Activated CD8-positive, alpha-beta memory T cell treated with anti-CD3 and anti-CD28 coated beads for 24 hours (primary cell): ENCODE measurements around the gene ITGB1.

Experiments
- DNase-seq: peaks from one replicate; pipeline ENCODE4 v3.0.0-alpha.2; 2020

The ITGB1 gene

DNA sequence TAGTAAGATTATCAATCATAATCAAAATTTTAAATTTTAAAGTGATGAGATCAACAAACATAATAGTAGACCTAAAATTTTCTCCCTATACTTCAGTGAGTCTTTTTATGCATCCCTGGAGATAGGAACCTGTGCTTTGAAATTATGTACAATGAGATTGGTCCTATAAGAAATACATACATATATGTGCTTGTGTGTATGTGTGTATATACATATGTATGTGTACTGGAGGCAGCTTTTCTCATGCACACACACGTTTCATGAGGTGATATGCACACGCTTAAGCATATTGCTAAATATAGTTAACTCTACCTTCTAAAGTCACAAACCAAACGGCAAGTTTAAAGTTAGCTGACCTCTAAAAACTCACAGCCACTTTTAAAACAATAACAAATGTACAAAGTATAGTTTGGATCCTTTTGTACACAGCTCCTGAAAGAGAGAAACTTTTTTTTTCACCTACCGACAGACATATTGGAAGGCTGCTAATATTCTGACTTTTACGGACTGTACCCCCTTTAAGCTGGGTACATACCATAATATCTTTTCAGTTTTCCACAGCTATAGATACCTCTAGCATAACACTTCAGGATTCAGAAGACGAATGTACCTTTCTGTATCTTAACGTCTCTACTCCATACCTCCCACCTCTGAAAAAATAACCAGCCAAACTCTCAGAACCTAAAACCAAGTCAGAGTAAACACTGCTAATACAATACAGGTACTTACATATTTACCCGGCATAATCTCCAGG, 3.3 kb downstream of the ITGB1 start:
- DNase-seq: no peak

DNA sequence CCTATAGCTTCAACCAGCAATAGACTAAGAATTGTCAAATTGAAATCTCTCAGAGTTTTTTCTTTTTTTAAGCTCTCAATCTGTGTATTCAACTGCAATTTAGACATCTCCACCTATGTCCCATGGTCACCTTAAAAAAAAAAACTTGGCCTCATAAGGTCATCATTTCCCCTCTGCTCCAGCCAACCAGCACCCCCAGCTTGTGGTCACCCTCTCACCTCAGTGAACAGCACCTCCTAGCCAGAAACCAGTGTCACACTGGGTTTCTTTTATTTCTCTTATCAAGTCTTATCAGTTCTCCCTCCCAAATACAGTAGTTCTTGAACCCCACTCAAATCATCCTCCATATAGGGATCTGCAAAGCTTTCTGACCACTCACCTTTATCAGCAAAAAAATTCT, 4.0 kb downstream of the ITGB1 start:
- no peak for DNase-seq

DNA sequence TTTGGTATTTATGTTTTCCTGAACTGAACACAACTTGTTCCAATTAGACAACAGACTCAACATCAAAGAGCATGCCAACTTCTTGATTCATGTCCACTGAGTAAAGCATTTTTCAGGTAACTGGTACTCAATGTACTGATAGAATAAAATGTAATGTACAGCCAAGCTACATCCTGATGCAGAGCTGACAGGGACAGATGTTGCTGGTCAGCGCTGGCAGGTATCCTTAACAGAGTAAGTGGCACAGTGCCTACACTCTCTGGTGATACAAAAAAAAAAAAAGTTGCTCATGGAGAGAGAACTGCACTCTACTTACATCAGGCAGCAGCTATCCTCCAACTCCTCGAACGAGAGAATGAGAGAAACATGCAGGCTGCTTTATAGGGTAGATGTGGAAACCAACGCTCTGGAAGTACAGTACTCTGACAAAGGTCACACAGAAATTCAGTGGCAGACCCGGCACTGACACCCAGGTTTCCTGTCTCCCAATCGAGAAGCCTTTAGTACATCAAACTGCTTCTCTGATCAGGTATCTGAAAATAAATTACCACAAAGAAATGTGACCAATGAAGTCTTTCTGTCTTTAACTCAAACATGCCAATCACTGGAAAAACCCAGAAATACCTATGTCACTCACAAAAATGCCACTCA, 4.6 kb downstream of the ITGB1 start:
- no peak for DNase-seq

DNA sequence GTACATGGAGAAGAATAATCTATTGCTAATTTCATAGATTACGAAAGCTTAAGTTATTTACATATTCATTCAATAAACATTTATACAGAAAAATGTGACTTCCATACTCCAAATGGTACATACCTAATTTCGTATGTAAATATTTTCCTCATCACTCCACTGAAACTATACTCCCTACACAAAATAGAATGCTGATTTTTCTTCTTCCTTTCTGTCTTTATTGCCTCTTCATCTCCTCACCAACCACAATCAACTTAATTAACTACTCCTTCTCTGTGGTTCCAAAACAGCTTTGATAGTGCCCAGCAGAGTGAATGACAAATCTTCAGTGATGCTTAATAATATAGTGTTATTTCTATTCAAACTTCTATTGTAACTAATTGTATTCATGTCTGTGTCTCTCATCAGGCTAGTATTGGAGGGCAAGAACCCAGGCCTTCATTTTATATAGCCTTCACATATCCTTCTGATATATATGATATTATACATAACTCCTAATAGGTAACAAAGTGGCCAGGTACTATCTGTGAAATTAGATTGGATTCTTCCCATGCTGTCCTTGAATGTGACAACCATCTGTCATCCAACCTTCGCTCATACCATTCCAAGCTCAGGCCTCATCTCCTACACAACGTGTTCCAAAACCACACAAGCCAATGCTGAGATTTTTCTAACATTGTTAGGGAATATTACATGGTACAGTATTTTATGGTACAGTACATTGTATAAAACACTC, 5.3 kb downstream of the ITGB1 start:
- no peak for DNase-seq

DNA sequence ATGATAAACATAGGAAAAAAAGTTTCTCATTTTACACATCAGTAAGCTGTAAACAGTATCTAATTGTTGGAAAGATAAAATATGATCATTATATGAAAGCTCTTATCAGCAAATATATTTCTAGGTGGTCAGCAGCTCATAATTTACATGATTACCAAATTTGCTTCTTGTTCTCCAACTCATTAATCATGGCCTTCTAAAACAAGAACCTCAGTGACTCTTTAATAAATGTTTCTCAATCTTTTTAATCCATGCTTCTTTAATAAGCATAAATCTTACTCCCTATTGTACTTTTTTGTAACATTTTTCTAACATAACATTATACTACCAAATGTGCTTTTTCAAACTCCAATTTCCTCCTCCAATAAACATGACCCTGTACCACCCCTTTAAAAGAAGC, 5.9 kb downstream of the ITGB1 start:
- DNase-seq: no peak

DNA sequence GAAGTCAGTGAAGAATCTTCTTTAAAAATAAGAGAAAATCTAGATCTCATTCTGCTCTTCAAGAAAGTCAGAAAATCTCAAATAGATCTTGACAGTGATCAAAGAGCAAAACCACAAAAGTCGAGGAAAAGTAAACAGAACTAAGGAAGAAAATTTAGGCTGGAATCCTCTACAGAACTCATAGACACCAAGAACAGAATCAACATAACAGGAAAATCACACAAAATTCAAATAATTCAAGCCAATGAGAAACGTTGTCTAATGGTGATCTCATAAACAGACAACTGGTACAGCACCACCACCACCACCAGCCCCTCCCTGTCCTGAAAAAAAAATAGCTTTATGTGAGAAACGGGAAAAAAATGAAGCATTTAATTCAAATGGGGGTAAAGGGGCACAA, 6.9 kb downstream of the ITGB1 start:
- no peak for DNase-seq

DNA sequence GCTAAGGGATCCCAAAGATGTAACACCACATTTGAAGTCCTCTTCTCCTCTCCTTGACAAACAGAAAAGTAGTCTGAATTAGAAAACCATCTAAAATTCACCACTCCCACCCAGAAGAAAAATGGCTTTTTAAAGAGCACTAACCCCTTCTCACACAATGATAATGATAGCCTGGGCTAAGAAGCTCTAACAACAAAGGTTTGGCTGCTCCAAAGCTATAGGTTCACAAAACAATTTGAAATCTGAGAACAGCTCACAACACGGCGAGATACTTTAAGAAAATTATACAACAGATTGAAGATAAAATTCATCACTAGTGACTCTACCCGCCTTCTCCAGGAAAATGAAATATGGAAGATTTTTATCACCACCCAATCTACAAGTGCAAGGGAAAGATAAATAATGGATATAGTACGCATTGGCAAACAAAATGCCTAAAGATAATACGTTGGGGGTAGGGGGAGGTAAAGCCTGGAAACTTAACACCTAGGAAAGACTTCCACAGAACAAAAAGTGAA, 7.4 kb downstream of the ITGB1 start:
- no peak for DNase-seq

DNA sequence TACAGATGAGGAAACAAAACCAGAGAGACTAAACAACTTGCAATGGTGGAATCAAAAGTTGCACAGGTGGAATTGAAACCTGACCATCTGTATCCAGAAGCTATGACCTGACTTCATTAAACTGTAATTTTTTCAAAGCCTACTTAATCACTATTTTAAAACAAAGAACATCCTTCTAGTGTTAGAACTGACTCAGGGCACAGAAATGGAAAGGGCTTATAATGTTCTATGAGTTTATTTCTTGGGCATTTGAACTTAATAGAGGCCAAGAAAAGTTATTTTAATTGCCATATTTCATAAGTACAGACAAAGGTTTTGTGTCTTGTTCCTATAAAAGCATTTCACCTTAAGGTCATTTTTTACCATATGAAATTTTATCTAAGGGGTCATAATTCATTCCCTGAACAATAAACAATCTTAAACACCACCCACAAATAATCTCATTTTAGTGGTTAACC, 8.8 kb downstream of the ITGB1 start:
- DNase-seq: no peak

DNA sequence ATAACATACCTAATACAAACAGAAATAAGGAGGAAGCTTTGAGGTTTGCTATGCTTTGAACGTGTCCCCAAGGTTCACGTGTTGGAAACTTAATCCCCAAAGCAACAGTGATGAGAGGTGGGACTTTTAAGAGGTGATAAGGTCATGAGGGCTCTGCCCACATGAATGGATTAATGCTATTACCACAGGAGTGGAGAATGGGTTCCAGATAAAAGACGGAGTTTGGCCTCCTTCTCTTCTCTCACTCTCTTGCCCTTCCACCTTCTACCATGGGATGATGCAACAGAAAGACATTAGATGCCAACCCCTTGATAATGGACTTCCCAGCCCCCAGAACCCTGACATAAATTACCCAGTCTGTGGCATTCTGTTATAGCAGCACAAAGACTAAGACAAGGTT, 9.6 kb downstream of the ITGB1 start:
- no peak for DNase-seq

DNA sequence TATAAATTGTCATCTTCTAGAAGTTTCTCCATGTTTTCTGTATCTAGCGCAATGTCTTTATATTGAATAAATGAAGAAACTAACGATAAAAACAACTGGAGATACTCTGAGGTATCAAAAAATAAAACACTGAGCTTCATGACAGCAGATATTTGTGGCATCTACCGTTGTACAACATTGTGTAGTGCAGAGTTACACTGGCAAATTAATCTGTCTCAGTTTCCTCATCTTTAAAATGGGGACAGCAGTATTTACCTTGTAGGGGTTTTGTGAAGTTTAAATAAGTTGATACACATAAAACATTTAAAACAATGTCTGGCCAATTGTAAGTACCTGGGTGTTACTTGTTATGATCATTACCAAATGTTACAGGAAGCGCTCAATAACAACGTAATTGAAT, 10.4 kb downstream of the ITGB1 start:
- no peak for DNase-seq

DNA sequence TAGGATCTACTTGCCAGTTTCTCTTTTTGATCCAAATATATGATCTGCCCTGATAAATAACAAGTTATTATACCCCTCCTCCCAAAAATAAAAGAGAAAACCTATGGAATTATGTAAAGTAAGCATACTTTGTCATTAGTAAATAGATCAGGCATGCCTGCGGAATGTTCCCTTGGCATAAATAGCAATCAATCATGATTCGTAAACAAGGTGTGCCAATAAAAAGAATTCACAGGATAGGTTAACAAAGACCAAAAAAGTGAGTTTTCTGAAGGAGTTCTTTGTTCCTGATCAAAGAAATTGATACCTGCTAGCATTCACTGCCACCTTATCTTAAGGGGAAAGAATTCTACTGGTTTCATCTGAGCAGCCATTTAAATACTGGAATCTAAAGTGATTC, 11.9 kb downstream of the ITGB1 start:
- DNase-seq: no peak

DNA sequence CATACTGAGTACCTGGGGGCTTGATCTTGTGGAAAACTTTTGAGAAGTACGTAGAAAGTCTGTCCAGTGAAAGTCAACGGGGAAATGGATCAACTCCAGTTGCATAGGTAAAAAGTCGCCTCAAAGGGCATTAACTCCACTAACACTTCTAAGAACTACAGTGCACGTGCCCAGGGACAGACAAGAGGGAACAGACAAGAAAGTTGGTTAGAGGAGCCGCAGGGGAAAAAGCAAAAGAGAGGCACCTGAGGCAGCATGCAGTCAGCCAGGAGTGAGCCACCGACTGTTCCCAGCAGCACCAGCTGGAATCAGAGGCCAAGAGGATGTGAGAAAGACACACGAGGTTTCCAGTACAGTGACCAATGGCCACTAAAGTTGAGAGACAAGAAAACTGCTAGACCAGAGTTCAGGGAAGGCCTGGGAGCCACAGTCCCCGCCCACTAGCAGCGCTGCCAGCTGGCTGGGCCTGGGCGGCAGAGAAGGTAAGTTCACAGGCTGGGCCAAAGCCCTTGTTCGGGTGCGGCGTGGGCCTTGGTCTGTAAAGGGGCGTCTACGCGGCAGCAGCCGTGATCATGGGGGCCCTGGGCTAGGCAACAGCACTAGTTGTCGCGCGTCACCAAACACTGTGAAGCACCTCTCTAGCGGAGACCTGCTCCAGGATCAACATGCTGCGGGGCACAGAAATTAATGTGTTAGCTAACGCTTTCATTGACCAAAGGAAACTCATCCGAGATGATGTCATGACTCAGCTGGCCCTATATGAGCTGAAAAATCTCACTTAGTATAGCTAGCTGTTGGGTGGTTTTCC, 14.0 kb downstream of the ITGB1 start:
- no peak for DNase-seq

DNA sequence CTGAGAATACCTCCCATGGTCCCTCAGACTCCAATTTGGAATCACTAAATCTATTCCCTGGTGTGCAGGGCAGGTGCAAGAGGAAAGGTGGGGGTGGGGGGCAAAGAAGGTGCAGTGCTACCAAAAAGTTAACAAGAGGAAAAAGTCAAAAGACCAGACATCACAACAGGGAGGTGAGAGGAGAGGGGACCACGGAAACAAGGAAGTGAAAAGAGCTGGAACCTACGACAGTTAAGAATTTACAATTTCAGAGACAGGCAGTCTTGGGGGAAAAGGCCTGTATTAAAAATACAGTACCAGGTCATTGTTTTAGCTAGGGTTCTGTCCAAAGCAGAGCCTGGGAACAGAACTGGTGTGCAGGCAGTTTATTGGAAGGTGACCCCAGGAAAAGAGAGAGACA, 14.6 kb downstream of the ITGB1 start:
- no peak for DNase-seq

DNA sequence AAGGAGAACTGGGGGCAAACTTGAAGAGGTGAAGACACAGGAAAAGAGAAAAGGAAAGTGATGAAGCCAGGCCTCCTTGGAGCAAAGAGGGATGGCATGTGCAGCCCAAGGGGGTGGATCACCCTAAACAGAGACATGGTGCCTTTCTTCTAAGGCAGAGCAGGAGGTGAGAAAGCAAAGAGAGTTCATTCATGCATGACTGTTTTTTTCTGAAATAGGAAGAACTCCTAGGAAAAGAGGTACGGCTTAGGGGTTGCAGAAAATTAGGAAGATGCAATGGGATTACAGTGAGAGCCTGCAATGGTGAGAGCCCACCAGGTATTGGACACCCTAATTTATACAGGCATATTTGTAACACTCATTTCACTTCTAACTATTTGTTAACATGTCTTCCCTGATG, 15.9 kb downstream of the ITGB1 start:
- DNase-seq: no peak

DNA sequence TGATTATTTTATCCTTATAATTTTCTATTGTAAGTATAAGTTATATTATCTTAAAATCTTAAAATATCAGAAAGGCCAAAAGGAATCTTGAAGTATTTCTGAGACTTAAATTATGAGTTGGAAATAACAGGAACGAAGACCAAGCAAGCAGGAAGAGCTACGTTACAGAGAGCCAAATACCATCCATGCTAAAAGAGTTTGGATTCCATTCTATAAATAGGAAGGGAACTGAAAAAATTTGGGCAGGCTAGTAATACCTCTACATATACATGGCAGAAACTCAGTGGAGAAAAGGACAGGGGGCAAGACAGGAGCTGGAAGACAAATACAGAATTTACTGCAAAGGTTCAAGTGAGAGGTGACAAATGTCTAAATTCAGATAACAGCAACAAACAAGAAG, 16.7 kb downstream of the ITGB1 start:
- no peak for DNase-seq

DNA sequence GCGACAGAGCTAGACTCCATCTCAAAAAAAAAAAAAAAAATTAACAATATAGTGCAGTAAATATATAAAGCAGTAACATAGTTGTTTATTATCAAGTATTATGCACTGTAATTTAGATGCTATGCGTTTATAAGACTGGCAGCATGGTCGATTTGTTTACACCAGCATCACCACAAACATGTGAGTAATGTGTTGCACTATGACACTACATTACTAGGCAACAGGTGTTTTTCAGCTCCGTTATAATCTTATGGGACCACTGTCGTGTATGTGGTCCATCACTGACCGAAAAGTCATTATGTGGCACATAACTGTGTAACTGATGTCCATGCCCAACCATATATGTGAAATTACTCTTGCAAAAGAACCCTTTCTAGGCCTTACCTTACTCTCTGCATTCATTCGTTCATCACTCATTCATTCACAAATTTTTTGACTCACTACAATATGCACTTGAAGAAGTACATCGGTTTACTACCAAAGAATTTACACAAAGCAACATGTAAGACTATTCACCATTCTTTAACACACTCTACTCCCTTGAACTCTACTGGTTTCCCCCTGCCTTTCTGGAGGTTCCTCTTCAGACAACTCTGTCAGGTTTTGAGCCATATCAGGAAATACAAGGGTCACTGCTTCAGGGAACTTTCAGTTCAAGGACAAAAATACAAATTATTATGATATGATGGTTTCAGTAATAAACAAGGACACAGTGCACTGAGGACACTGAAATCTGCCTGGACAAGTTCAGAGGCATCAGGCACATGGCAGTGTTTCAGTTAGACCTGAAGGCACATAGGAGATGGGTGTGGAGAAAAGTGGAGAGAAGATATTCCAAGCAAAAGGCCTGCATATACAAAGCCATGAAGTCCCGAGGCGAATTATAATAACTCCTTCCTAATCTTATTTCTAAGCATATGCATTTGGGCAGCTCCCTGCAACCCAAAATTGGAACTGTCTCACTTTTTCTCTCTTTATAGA, 17.4 kb downstream of the ITGB1 start:
- no peak for DNase-seq

DNA sequence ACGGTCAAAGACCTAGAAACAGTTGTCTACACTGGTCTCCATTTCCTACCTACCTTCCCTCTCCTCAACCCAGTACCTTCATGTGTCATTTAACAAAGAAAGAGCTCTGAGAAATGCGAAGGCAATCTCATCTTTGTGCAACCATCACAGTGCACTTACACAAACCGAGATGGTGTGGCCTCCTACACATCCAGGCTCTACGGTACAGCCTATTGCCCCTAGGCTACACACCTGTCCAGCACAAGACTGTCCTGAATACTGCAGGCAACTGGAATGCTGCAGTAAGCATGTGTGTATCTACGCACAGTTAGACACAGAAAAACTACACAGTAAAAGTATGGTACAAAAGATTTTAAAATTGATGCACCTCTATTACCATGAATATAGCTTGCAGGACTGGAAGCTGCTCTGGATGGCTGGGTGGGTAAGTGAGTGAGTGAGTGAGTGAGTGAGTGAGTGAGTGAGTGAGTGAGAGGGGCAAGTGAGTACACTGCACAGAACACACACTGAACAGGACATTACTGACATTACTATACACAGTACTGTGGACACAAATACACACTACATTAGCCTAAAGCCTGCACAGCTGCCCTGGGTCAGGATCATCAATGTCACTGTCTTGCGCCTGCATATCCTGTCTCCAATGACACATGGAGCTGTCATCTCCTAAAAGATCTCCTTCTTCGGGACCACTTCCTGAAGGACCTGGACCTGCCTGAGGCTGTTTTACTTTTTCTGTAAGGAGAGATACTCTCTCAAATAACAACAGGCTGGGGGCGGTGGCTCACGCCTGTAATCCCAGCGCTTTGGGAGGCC, 18.5 kb downstream of the ITGB1 start:
- DNase-seq: no peak

DNA sequence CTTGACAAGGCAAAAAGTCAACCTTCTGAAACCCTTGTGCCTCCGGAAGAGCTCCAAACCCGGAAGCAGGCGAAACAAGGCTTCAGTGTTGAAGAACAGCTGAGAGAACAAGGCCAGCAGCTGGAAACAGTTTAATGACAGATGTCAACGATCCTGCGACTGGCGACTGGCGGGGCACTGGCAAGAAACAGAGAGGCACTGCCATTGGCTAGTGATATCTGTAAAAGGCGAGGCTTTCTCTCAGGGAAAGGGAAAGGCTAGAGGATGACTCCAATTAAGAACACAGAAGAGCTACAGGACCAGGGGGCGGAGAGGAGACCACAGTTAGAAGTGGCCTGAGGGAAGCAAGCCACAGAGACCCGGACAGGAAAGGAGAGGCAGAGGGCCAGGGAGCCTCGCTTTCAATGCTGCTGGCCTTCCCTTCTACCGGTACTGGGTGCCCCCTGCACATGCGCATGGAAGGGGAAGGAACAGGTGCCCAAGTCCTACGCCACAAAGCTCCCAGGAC, 19.4 kb downstream of the ITGB1 start:
- no peak for DNase-seq

DNA sequence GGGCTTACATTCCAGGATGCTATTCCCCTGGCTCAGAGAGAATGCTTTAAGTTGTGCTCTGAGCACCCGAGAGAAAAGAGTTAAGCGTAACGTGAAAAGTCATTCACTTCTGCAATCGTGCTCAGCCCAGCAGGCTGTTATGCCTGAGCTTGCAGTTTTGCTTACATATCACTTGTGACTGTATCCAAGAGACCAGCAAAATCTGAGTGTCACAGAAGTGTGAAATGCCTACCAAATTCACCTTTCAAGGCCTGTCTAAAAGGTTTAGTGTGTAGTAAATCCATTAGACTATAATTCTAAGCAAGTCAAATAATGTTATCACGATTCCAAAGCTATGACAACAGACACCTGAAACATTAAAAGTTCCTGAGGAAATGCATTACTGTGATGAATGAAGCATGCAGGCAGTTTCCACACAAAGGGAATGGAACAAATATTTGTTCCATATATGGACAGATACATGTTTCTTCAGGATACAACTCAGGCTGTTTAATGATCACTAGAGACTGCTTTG, 20.1 kb downstream of the ITGB1 start:
- DNase-seq: no peak

DNA sequence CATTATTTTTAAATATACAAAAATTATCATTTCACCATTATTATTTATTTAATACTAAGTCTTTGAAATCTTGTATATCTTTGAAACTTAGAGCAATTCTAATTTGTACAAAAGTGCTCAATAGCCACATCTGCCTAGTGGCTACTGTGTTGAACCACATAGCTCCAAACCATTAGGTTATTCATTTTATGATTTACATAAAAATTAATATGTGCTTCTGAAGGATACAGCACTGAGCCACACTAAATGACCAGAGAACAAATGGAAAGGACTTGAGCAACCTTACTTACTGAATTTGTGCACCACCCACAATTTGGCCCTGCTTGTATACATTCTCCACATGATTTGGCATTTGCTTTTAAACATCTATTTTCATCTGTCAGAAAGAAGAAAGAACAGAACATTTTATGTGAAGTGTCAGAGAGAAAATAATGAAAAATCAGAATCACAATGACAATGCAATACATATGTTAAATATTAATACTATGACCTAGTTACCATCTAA, 25.8 kb downstream of the ITGB1 start:
- DNase-seq: no peak
